ENCODE results near the gene ZNF679. TPM values are rescaled to one million over a fixed set of nuclear protein-coding genes. Genes with fewer than 3 reads are reported as not detected.
"Not testable (repeated sequence)": the region's sequence is repeated elsewhere in the genome, so short reads cannot be mapped to it uniquely, and the experiment has no call there.

Gene ZNF679
- polyA plus RNA-seq, 3 donors: 0.14 TPM; not detected in 2

DNA sequence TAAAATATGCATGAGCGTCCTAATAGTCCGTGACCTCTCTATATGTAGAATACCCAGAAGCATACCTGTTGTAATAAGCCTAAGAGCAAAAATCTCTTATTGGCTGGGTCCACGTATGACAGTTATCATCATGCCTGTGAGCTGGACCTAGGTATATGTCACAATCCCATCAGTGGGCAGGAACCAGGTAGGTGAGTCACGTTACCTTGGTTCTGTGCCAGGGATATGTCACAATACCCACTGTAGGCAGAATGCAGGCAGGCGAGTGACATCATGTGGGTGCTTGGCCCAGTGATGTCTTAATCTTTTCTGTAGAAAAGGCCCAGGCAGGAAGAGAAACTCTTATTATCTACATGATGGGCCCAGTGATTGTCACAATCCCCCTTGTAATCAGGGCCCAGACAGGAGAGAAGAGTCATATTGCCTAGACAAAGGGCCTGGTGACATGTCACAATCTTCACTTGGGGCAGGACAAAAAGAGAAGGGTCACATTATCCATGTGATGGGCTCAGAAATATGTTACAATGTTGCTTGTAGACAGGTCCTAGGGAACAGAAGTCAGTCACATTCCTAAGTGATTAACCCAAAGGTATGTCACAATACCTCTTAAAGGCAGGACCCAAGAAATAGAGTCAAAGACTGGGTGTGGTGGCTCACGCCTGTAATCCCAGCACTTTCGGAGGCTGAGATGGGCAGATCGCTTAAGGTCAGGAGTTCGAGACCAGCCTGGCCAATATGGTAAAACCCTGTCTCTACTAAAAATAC is 72.5 kb downstream of the ZNF679 start:
- DNase-seq (ENCODE audit: extremely low read depth in 1 of 11, low read depth in 9 of 11, low spot score in 4 of 11): no peak

DNA sequence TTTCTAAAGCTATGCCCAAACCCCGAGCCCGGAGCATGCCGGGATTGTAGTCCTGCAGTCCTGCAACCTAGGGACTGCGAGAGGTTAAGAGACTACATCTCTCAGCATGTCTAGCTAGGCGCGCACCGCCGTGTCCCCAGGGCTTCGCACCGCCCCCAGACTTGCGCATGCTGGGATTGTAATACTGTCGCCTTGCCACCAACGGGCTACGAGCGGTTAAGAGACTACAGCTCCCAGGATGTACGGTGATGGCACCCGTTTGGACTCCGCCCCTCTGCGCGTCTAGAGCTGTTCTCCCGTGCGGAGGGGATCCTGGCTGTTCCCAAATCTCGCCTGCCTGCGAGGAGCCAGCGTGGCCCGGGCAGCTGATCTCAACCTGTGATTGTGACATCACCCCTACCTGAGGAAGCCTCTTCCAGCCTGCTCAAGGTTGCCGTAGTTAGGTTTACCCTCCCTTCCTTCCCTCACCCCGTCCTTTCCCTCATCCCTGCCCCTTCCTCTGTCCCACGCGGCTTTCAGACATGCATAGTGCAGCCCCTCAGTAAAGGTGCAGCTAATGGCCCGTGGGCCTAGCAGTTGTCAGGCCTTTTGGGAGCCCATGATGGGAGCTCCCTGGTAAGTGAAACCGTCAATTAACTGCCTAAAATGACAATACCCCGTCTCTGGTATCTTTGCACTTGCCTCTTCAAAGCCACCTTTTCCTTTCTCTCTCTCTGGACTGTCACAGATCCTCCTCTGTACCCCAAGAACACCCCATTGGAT is 79.2 kb downstream of the ZNF679 start:
- peak; percentile 77 to 93 (median 87) for DNase-seq (ENCODE audit: extremely low read depth in 1 of 11, low read depth in 9 of 11, low spot score in 4 of 11)

DNA sequence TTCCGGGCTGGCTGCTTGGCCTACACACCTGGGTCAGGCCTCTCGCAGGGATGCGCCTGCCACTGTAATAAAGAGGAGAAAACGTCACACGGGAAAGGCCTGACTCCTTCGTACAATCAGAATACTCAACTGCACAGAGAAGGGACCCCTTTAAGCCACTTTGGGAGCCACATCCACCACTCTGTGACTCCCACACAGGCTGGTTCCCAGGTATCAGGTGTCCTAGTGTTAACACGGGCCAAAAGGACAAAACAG is 79.7 kb downstream of the ZNF679 start:
- DNase-seq (ENCODE audit: extremely low read depth in 1 of 11, low read depth in 9 of 11, low spot score in 4 of 11): peak in 1 of 11 donors; percentile 18

DNA sequence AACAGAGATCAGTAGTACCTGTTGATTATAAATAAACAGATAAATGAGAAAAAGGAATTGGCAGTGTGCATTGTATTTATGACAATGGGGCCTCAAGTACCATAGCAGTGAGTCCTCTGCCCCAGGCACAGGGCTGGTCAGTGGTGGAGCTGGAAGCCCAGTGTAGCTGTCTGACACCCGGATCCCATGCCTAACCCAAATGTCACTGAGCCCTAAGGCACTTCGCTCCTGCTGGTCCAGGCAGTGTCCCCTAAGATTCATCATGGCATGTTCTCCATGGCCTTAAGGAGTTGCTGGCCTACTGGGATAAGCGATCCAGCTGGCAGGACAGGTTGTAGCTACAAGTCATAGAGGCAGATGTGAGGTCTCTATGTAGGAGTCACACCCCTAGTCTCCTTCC is 82.2 kb downstream of the ZNF679 start:
- no peak for DNase-seq (ENCODE audit: extremely low read depth in 1 of 11, low read depth in 9 of 11, low spot score in 4 of 11)

DNA sequence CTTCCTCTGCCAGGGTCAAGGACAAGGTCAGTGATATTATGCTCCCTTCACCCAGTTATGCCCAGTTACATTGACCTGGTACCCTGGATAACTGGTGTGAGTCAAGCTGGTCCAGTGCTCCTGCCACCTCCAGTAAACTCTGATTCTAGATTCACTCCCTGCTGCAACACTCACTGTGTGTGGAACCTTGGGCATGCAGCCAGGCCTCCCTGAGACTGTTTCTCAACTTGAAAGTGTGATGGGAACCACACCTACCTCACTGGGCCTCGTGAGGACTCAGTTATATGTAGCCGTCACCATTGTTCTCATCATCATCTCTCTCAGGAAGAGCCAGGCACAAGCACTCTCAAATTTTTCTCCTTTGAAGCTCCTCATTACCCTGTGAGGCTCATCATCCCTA is 84.6 kb downstream of the ZNF679 start:
- DNase-seq (ENCODE audit: extremely low read depth in 1 of 11, low read depth in 9 of 11, low spot score in 4 of 11): no peak

DNA sequence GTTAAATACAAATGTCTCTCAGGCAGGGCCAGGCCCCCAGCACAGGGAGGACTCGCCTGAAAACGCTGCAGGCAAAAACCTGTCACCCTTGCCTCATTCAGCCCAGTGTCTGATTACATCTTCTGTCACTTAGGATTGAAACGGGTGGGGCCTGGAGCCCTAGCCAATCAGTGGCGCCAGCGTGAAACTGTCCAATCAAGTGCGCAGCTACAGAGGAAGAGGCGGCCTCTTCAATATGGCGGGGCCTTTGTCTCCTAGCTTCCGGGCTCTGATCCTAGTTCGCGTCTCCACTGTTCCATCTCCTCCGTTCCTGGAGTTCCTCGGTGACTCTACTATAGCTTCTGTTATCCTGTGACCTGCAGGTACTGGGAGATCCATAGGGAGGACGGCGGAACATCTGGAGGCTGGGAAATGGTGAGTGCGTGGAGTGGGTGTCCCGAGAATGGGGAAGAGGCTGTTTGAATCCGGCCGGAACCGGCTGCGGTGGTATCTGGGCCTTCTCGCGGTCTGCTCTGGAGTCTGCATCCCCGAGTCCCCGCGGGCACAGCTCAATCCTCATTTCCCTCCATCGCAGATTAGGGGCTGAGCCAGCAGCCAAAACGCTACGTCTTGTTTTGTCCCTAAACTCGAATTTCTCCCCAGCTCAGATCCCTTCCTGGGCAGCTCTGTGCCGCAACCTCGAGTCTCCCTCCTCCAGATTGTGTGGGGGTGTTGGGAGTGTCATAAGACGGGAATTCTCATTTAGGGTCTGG is 85.6 kb downstream of the ZNF679 start, which contains the start of gene ZNF736:
Gene ZNF736 (plus strand): TSS at position 222 of the 752 bp plus-strand sequence. CDS start 190 bp downstream, at position 412.
- peak; percentile 83 to 93 (median 87) for DNase-seq (ENCODE audit: extremely low read depth in 1 of 11, low read depth in 9 of 11, low spot score in 4 of 11)

DNA sequence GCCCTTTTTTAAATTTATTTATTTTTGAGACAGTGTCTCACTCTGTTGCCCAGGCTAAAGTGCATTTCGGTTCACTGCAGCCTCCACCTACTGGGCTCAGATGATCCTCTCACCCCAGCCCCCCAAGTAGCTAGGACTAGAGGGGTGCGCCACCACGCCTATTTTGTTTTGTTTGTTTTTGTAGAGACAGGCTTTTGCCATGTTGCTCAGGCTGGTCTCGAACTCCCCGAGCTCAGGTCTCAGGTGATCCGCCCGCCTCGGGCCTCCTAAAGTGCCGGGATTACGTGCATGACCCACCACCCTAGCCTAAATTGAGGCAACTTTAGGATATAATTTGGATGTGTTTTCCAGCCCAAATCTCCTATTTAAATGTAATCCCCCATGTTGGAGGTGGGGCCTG is 86.3 kb downstream of the ZNF679 start:
- DNase-seq (ENCODE audit: extremely low read depth in 1 of 11, low read depth in 9 of 11, low spot score in 4 of 11): no peak

DNA sequence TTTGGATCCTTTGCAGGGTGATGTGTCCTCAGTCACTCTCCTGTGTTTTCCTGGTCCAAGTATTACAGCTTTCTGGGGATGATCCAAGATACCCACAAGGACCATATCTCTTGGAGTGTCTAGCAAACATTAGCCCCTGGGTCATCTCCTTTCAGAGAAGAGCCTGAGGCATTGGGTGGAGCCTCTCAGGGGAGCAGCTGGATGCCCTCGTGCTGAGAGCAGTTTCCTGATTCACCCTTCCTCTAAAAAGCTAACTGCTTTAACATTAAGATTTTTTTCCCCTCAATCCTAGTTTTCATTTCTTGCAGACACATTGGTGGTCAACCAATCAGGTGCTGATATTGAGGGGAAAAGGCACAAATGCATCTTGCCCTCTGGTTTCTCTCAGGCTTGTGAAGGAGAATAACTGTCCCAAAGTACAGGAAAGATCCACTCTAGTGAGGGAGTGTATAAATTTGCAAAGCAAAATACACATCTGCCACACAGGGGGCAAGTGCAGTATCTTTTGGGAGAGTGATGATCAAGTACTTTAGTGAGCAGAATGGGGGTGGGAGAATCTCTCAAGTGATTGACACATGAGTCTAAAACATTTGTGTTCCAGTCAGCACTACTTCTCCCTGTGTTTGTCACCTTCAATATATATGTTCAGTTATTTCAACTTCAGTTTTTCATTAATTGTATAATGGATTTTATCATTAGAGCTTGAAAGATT is 87.9 kb downstream of the ZNF679 start:
- DNase-seq (ENCODE audit: extremely low read depth in 1 of 11, low read depth in 9 of 11, low spot score in 4 of 11): not testable (repeated sequence)

Other genes starting within 250 kb of the ZNF679 start
- not detected for gene ZNF722, start 229.6 kb upstream of the ZNF679 start, polyA plus RNA-seq (ENCODE audit: insufficient read length in 3 of 3)
- 1 to 10 TPM in 1 of 3 donors, under 1 TPM in 1, not detected in 1; 0.14 to 1.0 TPM for gene ZNF727, start 183.0 kb upstream of the ZNF679 start, polyA plus RNA-seq (ENCODE audit: insufficient read length in 3 of 3)
- not detected for gene ZNF735, start 21.3 kb upstream of the ZNF679 start, polyA plus RNA-seq (ENCODE audit: insufficient read length in 3 of 3)
- gene ZNF736, start 85.5 kb downstream of the ZNF679 start, polyA plus RNA-seq (ENCODE audit: insufficient read length in 3 of 3): 10 to 100 TPM; 16.0 to 33.3 (median 16.6) TPM